Thyroid gland (tissue), 4 donors: Measurements from ENCODE around the gene CTIF.

Experiments
- CTCF ChIP-seq, 6 experiments: fragments of 200-600 bp in 3 of 6; fragments of 450-650 bp in 3 of 6; sonication (generic) in 3 of 6; IDR thresholded peaks; one replicate each; pipeline ENCODE4 v1.5.1; 2016 to 2019; ENCODE audit warnings: antibody characterized with exemption in 6 of 6, mild to moderate bottlenecking in 2 of 6, inconsistent platforms in 1 of 6, moderate library complexity in 1 of 6
- POLR2A ChIP-seq, 2 donors: fragments of 450-650 bp; IDR thresholded peaks; one replicate each; pipeline ENCODE4 v1.6.1; 2017; ENCODE audit warnings: antibody characterized with exemption in 2 of 2, mild to moderate bottlenecking in 2 of 2, moderate library complexity in 1 of 2

GRCh38 chr18:48525671-48526070 lies 13.2 kb upstream of the CTIF start:
- no peak for TF ChIP-seq POLR2A (IDR thresholded peaks at IDR 0.05)
- TF ChIP-seq CTCF (IDR thresholded peaks at IDR 0.05) = no peak
